Measurements from ENCODE around the gene MCAM. TPM values are rescaled to one million over a fixed set of nuclear protein-coding genes. Genes with fewer than 3 reads are reported as not detected.

The MCAM gene
- polyA plus RNA-seq, 1 donor = 220 TPM

DNA sequence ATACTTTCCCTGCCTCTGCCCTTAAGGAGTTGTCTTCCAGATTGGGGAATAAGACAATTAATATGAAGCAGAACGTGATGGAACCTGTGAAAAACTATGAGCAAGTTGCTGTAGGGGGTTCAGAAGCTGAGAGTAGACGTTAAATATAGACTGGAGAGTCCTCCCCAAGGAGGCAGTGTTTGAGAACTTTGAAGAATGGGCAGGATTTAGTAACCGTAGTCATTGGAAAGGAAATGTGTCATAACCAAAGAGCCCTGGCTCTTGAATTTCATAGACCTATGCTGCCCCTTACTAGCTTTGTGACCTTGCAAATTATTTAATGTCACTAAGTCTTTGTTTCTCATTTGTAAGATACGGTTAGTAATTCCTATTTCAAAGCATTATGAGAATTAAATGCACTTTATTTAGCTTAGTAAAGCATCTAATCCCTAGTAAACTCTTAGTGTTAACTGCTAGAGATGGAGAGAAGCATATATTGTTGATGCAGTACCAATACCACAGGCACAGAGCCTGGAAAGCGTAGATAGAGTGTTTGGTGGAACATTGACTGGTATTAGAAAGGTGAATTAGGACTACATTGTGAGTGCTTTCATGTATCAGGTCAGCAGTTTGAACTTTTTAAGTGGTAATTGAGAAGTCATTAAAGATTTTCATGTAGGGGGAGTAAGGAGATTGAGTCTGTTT is 54.1 kb downstream of the MCAM start:
- no peak for DNase-seq

DNA sequence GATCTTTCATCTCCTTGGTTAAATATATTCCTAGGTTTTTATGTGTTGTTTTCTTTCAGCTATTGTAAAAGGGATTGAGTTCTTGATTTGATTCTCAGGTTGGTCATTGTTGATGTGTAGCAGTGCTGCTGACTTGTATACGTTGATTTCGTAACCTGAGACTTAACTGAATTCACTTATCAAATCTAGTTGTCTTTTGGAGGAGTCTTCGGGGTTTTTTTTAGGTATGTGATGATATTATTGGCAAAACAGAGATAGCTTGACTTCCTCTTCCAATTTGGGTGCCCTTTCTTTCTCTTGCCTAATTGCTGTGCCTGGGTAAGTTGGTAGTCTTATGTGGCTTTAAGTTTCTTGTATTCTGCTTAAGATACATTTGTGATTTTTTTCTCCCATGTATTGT is 57.9 kb downstream of the MCAM start:
- no peak for DNase-seq

Other genes with a start within 250 kb of the MCAM start
- gene VPS11, start 249.3 kb downstream of the MCAM start, polyA plus RNA-seq (ENCODE audit: insufficient read length) = 29.4 TPM
- gene HMBS, start 232.2 kb downstream of the MCAM start, polyA plus RNA-seq (ENCODE audit: insufficient read length) = 19.7 TPM
- 28.9 TPM for gene DPAGT1, start 215.3 kb downstream of the MCAM start, polyA plus RNA-seq (ENCODE audit: insufficient read length)
- gene C2CD2L, start 209.8 kb downstream of the MCAM start, polyA plus RNA-seq (ENCODE audit: insufficient read length) = 8.0 TPM
- gene HINFP, start 195.6 kb downstream of the MCAM start, polyA plus RNA-seq (ENCODE audit: insufficient read length) = 21.8 TPM
- gene ABCG4, start 168.1 kb downstream of the MCAM start, polyA plus RNA-seq (ENCODE audit: insufficient read length) = 0.34 TPM
- 14.6 TPM for gene NLRX1, start 148.4 kb downstream of the MCAM start, polyA plus RNA-seq (ENCODE audit: insufficient read length)
- gene NHERF4, start 131.7 kb downstream of the MCAM start, polyA plus RNA-seq (ENCODE audit: insufficient read length) = not detected
- gene CBL, start 110.8 kb downstream of the MCAM start, polyA plus RNA-seq (ENCODE audit: insufficient read length) = 13.4 TPM
- 16.2 TPM for gene RNF26, start 17.4 kb upstream of the MCAM start, polyA plus RNA-seq (ENCODE audit: insufficient read length)
- 27.6 TPM for gene C1QTNF5, start 23.8 kb upstream of the MCAM start, polyA plus RNA-seq (ENCODE audit: insufficient read length)
- gene MFRP, start 29.6 kb upstream of the MCAM start, polyA plus RNA-seq (ENCODE audit: insufficient read length) = not detected
- gene USP2, start 64.6 kb upstream of the MCAM start, polyA plus RNA-seq (ENCODE audit: insufficient read length) = 60.0 TPM
- gene THY1, start 106.0 kb upstream of the MCAM start, polyA plus RNA-seq (ENCODE audit: insufficient read length) = 98.7 TPM

Measured in hindlimb muscle (tissue), 1 donor.